Peyer's patch (tissue), 4 donors: ENCODE measurements around the gene LIFR.

Experiments used
- CTCF ChIP-seq, 6 experiments: fragments of 450-650 bp in 4 of 6; fragments of 200-600 bp in 2 of 6; sonication (generic) in 1 of 6; IDR thresholded peaks; one replicate each; pipeline ENCODE4 v1.5.1; 2017 to 2019; ENCODE audit warnings: antibody characterized with exemption in 6 of 6, mild to moderate bottlenecking in 3 of 6, moderate library complexity in 1 of 6
- POLR2A ChIP-seq, 2 donors: fragments of 450-650 bp; IDR thresholded peaks; one replicate each; pipeline ENCODE4 v1.5.1; 2017; ENCODE audit warnings: antibody characterized with exemption in 2 of 2, mild to moderate bottlenecking in 2 of 2, moderate library complexity in 2 of 2

GRCh38 chr5:38479315-38479904 is 77.0 kb downstream of the LIFR start:
- no peak for TF ChIP-seq CTCF (IDR thresholded peaks at IDR 0.05)
- no peak for TF ChIP-seq POLR2A (IDR thresholded peaks at IDR 0.05)
